Ovary (tissue), 3 donors: ENCODE results near the gene NPR1.

Experiments
- CTCF ChIP-seq, 3 donors: fragments of 450-650 bp in 2 of 3; fragments of 200-600 bp in 1 of 3; IDR thresholded peaks; one replicate each; pipeline versions ENCODE4 v1.5.1 to v1.8.0; 2016 to 2022; ENCODE audit warnings: antibody characterized with exemption in 3 of 3, mild to moderate bottlenecking in 1 of 3
- EP300 ChIP-seq: sonication (generic); formaldehyde crosslinking; IDR thresholded peaks from one replicate; pipeline ENCODE4 v1.6.1; 2017; ENCODE audit warnings: antibody characterized with exemption
- POLR2A ChIP-seq: fragments of 450-650 bp; IDR thresholded peaks from one replicate; pipeline ENCODE4 v1.6.1; 2017; ENCODE audit warnings: antibody characterized with exemption, mild to moderate bottlenecking, moderate library complexity
- donor health status: DM: no; HTN: no; CAD: no.

- peak in 2 of 3 donors; percentile 58 to 60 for TF ChIP-seq CTCF (IDR thresholded peaks at IDR 0.05)
- no peak for TF ChIP-seq EP300
- TF ChIP-seq POLR2A = no peak
These were observed 1.0 kb downstream of the NPR1 start for GRCh38 chr1:153679337-153680119.
